D721Med (cell line): ENCODE data around the gene FAM53A.

Source experiments
- DNase-seq: peaks from one replicate; pipeline ENCODE4 v3.0.0; 2011; ENCODE audit warnings: low spot score; ENCODE audit not compliant: insufficient read length
- FAIRE-seq: peaks from 2 replicates; lab custom pipeline; 2011; peaks lifted over from hg19 to GRCh38; lab: Jason Lieb, UNC
- TF ChIP-seq, protein P1 (sequence below): IDR thresholded peaks from 2 replicates; pipeline ENCODE4 v1.5.1; 2012; ENCODE audit warnings: mild to moderate bottlenecking, control low read depth; ENCODE audit not compliant: insufficient read depth; ENCODE audit errors: missing control alignments

Gene FAM53A

DNA sequence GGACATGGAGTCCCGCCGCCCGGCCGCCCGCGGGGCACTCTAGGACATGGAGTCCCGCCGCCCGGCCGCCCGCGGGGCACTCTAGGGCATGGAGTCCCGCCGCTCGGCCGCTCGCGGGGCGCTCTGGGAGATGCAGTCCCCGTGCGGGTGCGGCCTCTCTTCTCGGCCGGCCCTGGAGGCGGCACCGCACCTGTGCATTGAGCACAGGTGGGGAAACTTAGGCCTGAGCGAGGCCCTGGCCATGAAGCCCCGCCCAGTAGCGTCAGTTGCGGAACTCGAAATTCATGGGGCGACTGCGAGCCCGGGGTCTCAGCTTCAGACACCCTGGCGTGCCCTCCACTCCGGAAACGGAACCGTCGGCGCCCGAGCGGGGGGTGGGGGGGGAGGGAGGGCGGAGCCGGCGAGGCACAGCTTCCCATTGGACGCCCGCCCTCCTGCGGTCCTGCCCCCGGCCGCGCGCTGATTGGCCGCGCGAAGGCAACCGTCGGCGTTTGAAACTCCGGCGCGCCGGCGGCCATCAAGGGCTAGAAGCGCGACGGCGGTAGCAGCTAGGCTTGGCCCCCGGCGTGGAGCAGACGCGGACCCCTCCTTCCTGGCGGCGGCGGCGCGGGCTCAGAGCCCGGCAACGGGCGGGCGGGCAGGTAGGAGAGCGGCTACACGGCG, 37.0 kb upstream of the FAM53A start, which contains the start of the genes TACC3 and TMEM129:
Gene TACC3, plus strand, starts transcription at position 519 of the 663 bp plus-strand sequence. CDS start 1,901 bp downstream, outside the sequence.
Gene TMEM129, minus strand, starts transcription at position 321 of the 663 bp plus-strand sequence. CDS start 486 bp downstream, outside the sequence.
- TF ChIP-seq, protein P1, sequence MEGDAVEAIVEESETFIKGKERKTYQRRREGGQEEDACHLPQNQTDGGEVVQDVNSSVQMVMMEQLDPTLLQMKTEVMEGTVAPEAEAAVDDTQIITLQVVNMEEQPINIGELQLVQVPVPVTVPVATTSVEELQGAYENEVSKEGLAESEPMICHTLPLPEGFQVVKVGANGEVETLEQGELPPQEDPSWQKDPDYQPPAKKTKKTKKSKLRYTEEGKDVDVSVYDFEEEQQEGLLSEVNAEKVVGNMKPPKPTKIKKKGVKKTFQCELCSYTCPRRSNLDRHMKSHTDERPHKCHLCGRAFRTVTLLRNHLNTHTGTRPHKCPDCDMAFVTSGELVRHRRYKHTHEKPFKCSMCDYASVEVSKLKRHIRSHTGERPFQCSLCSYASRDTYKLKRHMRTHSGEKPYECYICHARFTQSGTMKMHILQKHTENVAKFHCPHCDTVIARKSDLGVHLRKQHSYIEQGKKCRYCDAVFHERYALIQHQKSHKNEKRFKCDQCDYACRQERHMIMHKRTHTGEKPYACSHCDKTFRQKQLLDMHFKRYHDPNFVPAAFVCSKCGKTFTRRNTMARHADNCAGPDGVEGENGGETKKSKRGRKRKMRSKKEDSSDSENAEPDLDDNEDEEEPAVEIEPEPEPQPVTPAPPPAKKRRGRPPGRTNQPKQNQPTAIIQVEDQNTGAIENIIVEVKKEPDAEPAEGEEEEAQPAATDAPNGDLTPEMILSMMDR = no peak
- DNase-seq = peak; percentile 98
- FAIRE-seq = no peak

- DNase-seq (no peak), FAIRE-seq (no peak)
- TF ChIP-seq, protein P1 = no peak
Observed at GRCh38 chr4:1720163-1720983, 36.3 kb upstream of the FAM53A start.

DNA sequence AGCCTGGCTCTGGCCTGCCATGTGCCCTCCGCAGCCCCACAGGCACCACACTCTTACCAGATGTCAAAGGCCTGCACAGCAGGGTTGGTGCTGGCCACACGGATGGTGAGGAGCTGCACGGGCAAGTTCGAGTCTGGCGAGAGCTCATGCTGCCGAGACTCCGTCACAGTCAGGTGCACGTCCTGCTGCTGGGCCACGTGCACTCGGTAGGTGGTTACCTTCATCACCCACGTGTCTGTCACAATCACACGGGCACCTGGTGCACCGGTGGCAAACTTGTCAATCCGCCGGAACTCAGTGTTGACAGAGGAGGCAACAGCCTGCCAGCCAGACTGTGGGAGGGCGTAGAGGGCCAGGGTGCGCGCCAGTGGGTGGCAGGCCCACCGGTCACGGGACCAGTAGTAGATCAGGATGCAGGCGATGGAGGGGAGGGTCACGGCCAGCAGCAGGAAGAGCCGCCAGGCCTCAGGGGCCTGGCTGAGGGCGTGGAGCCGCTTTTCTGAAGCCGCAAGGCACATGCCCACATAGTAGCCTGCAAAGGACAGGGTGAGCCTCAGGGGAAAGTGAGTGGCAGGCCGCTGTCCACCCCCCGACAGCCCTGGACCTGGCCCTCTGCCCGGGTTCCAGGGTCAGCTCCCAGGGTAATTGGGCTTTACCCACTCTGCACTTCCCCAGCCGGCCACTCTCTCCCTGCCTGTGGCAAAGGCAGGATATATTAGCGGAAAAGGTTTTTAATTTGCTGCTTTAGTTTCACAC, 34.2 kb upstream of the FAM53A start:
- FAIRE-seq = no peak
- TF ChIP-seq, protein P1 = no peak
- no peak for DNase-seq

GRCh38 chr4:1717129-1718094, 33.3 kb upstream of the FAM53A start:
- no peak for DNase-seq
- no peak for FAIRE-seq
- TF ChIP-seq, protein P1 = no peak

GRCh38 chr4:1716065-1716945, 32.2 kb upstream of the FAM53A start:
- FAIRE-seq (no peak), DNase-seq (no peak)
- TF ChIP-seq, protein P1 = no peak
